ENCODE measurements around the gene EYS. TPM values are rescaled to one million over a fixed set of nuclear protein-coding genes. Genes with fewer than 3 reads are reported as not detected.

The EYS gene
- polyA plus RNA-seq, 1 experiment, result not detected

GRCh38 chr6:65701325-65701724 lies 5.7 kb downstream of the EYS start:
- no peak overlapping the region for H3K27ac ChIP-seq (ENCODE audit: low read depth, low read length)
- no peak for TF ChIP-seq CTCF (IDR thresholded peaks at IDR 0.05; ENCODE audit: low read depth, low read length)
- ChIA-PET POLR2A (no interaction called here), CTCF (no interaction called here)
- no peak for DNase-seq (ENCODE audit: low read depth, low spot score)
- no peaks in the 10 kb centered on the region for H3K9me3 ChIP-seq (ENCODE audit: control insufficient read depth, insufficient read depth, low read length)
- H3K27me3 ChIP-seq (ENCODE audit: control insufficient read depth, insufficient read depth, low read length), result no peaks in the 10 kb centered on the region
- no peak overlapping the region for H3K4me3 ChIP-seq (ENCODE audit: low read depth, low read length)

- Histone ChIP-seq H3K27me3 (ENCODE audit: control insufficient read depth, insufficient read depth, low read length) (no peaks in the 10 kb centered on the region), H3K27ac (ENCODE audit: low read depth, low read length) (no peak overlapping the region), H3K4me3 (ENCODE audit: low read depth, low read length) (no peak overlapping the region), H3K9me3 (ENCODE audit: control insufficient read depth, insufficient read depth, low read length) (no peaks in the 10 kb centered on the region)
- DNase-seq (ENCODE audit: low read depth, low spot score), result no peak
- CTCF ChIA-PET, result no interaction called here
- POLR2A ChIA-PET, result no interaction called here
- no peak for TF ChIP-seq CTCF (IDR thresholded peaks at IDR 0.05; ENCODE audit: low read depth, low read length)
Observed at GRCh38 chr6:65700561-65700960, 6.5 kb downstream of the EYS start.

- Histone ChIP-seq H3K4me3 (ENCODE audit: low read depth, low read length) (no peak overlapping the region), H3K27me3 (ENCODE audit: control insufficient read depth, insufficient read depth, low read length) (no peaks in the 10 kb centered on the region), H3K27ac (ENCODE audit: low read depth, low read length) (no peak overlapping the region), H3K9me3 (ENCODE audit: control insufficient read depth, insufficient read depth, low read length) (no peaks in the 10 kb centered on the region)
- ChIA-PET POLR2A (no interaction called here), CTCF (no interaction called here)
- TF ChIP-seq CTCF (IDR thresholded peaks at IDR 0.05; ENCODE audit: low read depth, low read length), result no peak
- no peak for DNase-seq (ENCODE audit: low read depth, low spot score)
Observed at GRCh38 chr6:65692109-65692508, 14.9 kb downstream of the EYS start.

GRCh38 chr6:65680232-65680631 lies 26.8 kb downstream of the EYS start:
- TF ChIP-seq CTCF (IDR thresholded peaks at IDR 0.05; ENCODE audit: low read depth, low read length), result no peak
- H3K4me3 ChIP-seq (ENCODE audit: low read depth, low read length), result no peak overlapping the region
- no peaks in the 10 kb centered on the region; the same call in 1 of the 2 replicates for H3K9me3 ChIP-seq (ENCODE audit: control insufficient read depth, insufficient read depth, low read length)
- ChIA-PET CTCF (no interaction called here), POLR2A (no interaction called here)
- DNase-seq (ENCODE audit: low read depth, low spot score), result no peak
- no peak overlapping the region for H3K27ac ChIP-seq (ENCODE audit: low read depth, low read length)
- H3K27me3 ChIP-seq (ENCODE audit: control insufficient read depth, insufficient read depth, low read length), result no peaks in the 10 kb centered on the region

- CTCF ChIA-PET, result no interaction called here
- no peak for TF ChIP-seq CTCF (IDR thresholded peaks at IDR 0.05; ENCODE audit: low read depth, low read length)
- Histone ChIP-seq H3K27me3 (ENCODE audit: control insufficient read depth, insufficient read depth, low read length) (no peaks in the 10 kb centered on the region), H3K4me3 (ENCODE audit: low read depth, low read length) (no peak overlapping the region), H3K27ac (ENCODE audit: low read depth, low read length) (no peak overlapping the region), H3K9me3 (ENCODE audit: control insufficient read depth, insufficient read depth, low read length) (no peaks in the 10 kb centered on the region)
- no peak for DNase-seq (ENCODE audit: low read depth, low spot score)
- POLR2A ChIA-PET, result no interaction called here
Observed at GRCh38 chr6:65671922-65672321, 35.1 kb downstream of the EYS start.

Measured in AG04450 (cell line).